Suprapubic skin (tissue), 4 donors: Measurements from ENCODE around the gene PHYKPL.

Experiments
- EP300 ChIP-seq: sonication (generic); formaldehyde crosslinking; IDR thresholded peaks from one replicate; pipeline ENCODE4 v1.6.1; 2017; ENCODE audit warnings: antibody characterized with exemption
- POLR2A ChIP-seq, 2 donors: fragments of 450-650 bp; IDR thresholded peaks; one replicate each; pipeline ENCODE4 v1.6.1; 2017; ENCODE audit warnings: antibody characterized with exemption in 2 of 2, mild to moderate bottlenecking in 2 of 2, moderate library complexity in 2 of 2
- POLR2AphosphoS5 ChIP-seq, 3 donors: sonication (generic); formaldehyde crosslinking; IDR thresholded peaks; one replicate each; pipeline ENCODE4 v1.6.1; 2017; ENCODE audit warnings: antibody characterized with exemption in 3 of 3
- TF ChIP-seq, protein P1 (sequence below), 2 donors: fragments of 200-600 bp in 1 of 2; fragments of 450-650 bp in 1 of 2; sonication (generic) in 1 of 2; IDR thresholded peaks; one replicate each; pipeline ENCODE4 v1.5.1; 2016 to 2019; ENCODE audit warnings: antibody characterized with exemption in 2 of 2, mild to moderate bottlenecking in 1 of 2, moderate library complexity in 1 of 2

DNA sequence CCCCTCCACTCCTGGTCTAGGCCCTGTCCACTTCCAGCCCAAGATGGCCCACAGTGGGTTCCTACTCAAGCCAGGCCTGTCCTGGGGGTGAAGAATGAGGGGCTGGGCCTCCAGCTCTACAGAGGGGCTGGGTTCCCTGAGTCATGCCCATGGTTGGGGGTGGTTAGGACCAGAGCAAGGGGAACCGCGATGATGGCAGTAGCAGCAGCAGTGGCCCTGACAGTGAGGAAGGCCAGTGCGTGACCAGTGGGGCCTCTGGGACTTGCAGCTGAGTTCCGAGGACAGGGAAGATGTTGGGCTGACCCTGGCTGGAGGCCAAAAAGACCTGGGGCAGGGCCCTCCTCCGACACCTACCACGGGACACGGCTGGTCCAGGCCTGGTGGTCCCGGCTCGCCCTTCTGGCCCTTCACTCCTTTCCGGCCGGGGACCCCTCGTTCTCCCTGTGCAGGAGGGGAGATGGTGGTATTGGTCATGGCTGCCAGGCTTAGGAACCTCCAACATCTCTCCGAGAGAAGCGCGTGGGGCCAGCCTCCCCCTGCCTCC is 9.2 kb upstream of the PHYKPL start:
- TF ChIP-seq, protein P1, sequence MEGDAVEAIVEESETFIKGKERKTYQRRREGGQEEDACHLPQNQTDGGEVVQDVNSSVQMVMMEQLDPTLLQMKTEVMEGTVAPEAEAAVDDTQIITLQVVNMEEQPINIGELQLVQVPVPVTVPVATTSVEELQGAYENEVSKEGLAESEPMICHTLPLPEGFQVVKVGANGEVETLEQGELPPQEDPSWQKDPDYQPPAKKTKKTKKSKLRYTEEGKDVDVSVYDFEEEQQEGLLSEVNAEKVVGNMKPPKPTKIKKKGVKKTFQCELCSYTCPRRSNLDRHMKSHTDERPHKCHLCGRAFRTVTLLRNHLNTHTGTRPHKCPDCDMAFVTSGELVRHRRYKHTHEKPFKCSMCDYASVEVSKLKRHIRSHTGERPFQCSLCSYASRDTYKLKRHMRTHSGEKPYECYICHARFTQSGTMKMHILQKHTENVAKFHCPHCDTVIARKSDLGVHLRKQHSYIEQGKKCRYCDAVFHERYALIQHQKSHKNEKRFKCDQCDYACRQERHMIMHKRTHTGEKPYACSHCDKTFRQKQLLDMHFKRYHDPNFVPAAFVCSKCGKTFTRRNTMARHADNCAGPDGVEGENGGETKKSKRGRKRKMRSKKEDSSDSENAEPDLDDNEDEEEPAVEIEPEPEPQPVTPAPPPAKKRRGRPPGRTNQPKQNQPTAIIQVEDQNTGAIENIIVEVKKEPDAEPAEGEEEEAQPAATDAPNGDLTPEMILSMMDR (IDR thresholded peaks at IDR 0.05), result no peak
- TF ChIP-seq POLR2A (IDR thresholded peaks at IDR 0.05) (no peak), EP300 (no peak), POLR2AphosphoS5 (IDR thresholded peaks at IDR 0.05) (no peak)
